HG02610 (cell line): ENCODE measurements around the gene FAM78A.
"Not testable (repeated sequence)": the region's sequence is repeated elsewhere in the genome, so short reads cannot be mapped to it uniquely, and the experiment has no call there.

ENCODE experiments used
- ATAC-seq: cut with Tn5 transposase; IDR thresholded peaks from one replicate; pipeline ENCODE4 v1.9.1; 2021; ENCODE audit warnings: mild to moderate bottlenecking, moderate library complexity; ENCODE audit not compliant: unreplicated experiment

FAM78A gene

DNA sequence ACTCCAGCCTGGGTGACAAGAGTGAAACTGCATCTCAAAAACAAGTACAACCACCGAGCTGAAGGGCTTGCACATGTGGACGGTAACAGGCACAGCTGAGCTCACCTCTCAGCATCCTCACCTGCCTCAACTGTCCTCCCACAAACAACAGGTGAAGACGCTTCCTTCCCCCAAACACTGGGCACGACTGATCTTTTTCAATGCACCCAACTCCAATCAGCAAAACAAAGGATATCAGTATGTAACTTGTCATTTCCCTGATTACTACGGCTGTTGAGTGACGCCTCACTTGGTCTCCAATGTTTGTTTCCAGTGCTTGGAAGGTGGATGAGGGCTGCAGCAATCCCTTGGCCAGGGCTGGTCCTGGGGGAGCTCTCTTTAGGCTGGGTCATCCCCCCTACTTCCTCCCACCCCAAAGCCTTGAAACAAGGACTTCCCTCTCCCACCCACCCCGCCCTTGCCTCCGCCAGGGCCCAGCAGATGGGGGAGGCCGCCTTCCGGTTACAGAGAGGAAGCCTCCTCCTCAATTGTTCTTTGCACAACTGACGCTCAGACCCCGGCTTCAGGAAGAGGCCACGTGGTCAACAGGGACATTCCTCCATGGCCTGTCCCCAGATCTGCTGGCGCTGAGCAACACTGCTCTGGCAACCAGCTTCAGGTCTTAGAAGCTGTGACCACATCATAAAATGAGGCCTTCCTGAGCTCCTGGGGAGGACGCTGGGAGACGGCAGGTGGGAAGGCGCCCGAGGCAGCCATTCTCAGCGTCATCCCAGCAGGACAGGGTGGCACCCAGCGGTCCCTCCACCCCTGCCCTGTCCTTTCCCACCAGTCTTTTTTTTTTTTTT is 5.9 kb downstream of the FAM78A start:
- ATAC-seq = no peak

DNA sequence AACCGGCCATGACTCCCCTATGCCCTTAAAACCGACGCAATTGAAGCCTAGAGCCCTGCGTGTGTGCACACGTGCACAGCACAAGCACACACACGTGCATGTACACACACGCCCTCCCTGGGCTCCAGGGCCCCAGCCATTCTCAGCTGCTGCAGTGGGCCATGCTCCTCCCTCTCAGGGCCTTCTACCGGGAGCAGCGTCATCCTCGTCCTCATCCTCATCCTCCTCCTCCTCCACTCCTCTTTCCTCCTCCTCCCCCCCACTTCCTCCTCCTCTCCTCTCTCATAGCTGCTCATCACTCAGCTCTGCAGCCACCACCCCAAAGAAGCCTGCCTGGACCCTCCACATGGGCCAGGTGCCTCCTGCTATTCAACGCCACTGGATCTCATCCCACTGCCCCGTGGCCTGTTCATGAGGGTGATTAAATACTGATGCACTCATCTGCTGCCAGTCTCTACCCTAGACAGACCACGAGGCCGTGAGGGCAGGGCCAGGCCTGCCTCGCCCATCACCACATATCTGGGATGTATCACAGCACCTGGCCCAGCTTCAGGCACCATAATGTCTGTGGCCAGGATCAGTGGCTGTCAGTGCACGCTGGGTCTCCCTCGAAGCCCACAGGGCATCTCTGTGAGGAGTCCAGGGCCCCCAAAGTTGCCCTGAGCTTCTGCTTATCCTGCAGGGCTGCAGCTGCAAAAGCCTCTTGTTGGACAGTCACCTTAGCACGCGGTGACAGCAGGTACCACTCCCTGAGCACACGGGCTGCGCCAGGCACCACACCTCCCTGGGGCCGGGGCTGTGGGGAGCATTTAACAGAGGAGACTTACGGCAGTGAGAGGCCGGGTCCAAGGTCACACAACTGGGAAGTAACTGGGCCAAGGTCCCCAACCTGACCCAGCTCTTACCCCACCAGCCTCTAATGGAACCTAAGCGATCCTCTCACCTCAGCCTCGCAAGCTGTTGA is 9.8 kb downstream of the FAM78A start:
- ATAC-seq = no peak

DNA sequence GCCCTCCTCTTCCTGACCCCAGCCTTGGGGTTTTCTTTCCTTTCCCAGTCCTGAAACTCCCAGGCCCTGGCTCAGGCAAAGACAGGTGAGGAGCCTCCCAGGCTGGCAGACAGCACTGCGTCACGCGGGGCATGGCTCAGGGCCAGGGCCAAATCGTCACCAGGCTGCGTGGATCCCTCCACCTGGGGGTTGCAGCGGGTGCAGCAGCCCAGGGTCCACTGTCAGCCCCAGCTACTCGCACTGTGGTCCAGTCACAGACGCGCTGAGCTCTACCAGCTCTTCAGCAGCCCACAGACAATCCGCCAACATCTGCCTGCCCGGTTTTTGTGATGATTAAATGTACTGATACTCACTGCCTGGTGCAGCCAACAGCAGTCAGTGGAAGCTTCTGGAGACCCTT is 12.1 kb downstream of the FAM78A start:
- no peak for ATAC-seq

DNA sequence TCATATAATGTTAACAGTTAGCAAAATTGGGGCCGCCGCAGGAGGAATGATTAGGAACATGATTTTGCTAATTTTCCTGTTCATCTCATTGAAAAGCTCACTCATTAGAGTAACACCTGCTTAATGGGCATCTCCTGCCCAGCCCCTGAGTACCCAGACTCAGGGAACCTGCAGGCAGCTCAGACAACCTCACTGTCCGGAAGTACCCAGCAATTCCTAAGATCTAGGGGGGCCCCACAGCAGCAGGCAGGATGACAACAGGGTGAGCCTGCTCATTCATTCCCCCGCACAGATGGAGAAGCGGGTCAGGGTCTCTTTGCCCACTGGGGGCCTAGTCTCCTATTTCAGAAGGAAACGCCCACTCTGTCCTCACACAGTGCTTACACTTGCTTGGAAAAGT is 12.6 kb downstream of the FAM78A start:
- ATAC-seq = no peak

DNA sequence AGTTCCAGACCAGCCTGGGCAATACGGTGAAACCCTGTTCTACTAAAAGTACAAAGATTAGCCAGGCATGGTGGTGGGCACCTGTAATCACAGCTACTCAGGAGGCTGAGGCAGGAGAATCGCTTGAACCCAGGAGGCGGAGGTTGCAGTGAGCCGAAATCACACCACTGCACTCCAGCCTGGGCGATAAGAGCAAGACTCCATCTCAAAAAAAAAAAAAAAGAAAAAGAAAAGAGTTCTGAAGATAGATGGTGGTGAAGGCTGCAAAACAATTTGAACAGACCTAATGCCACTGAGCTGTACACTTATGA is 13.3 kb downstream of the FAM78A start:
- ATAC-seq = not testable (repeated sequence)

DNA sequence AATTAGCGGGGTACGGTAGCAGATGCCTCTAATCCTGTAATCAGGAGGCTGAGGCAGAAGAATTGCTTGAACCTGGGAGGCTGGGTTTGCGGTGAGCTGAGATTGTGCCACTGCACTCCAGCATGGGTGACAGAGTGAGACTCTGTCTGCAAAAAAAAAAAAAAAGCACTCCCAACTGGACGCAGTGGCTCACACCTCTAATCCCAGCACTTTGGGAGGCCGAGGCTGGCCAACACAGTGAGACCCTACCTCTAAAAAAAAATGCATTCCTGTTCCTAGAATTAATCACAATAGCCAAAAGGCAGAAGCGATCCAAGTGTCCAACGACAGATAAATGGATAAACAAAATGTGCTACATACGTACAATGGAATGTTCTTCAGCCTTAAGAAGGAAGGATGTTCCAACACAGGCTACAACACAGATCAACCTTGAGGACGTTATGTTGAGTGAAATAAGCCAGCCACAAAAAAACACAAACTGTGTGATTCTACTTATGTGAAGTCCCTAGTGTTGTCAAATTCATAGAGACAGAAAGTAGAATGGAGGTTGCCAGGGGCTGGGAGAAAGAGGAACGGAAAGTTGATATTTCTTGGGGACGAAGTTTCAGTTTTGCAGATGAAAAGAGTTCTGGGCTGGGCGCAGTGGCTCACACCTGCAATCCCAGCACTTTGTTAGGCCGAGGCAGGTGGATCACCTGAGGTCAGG is 13.8 kb downstream of the FAM78A start:
- peak; percentile 52 for ATAC-seq

DNA sequence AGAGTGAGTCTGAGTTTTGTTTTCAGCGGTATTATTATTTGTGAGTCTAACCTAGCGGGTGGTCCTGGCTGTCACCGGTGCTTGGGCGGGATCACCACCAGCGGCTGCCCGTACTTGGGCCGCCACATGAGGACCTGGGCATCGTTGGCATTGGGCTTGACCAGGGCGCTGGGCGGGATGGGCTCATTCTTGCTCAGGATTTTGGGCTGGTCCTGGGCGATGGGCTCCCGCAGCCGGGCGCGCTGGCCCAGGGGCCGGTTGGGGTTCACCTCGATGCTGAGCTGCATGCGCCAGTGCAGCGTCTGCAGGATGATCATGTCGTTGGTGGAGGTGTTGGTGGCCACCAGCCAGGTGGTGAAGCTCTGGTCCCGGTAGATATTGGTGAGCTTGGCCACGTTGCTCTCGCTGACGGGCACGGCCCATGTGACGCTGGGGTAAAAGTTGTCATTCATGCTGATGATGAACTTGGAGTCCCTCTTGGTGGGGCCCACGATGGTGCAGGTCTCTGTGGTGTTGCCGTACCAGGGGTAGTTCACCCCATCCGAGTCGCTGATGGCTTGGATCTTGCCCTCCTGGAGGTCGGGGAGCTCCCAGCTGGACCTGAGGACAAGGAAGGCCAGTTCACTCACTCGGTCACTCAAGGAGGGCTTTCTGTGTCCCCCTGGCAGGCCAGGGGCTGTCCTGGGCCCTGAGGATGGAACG is 15.4 kb downstream of the FAM78A start:
- no peak for ATAC-seq

DNA sequence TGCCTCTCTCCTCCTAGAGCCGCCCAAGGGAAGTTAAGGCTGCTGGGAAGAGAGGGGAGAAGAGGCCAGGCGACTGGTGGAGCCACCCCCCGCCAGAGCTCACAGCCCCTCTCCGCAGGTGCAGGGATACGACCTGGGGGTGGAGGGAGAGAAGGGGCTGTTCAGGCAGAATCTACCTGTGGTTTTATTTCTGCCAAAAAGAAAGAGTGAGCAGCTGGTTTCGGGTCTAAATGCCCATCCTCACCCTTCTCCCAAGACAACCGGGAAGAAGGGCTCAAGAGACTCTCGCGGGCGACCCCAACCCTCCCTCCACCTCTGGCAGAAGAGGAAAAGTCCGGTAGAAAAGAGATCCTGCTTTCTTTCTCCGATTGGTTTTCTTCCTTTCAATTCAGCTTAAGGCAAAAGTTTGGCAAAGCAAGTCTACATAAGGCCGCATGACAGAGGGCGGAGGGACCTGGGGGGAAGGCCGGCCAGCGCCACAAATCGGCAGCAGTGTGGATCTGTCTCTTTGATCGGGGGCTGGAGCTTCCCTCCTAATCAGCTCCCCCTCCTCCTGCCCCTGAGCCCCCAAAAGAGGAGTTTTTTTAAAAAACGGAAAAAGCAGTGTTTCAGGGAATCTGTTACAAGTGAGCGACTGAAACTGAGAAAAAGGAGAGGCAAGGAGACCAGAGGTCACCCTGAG is 16.3 kb downstream of the FAM78A start:
- ATAC-seq = no peak

DNA sequence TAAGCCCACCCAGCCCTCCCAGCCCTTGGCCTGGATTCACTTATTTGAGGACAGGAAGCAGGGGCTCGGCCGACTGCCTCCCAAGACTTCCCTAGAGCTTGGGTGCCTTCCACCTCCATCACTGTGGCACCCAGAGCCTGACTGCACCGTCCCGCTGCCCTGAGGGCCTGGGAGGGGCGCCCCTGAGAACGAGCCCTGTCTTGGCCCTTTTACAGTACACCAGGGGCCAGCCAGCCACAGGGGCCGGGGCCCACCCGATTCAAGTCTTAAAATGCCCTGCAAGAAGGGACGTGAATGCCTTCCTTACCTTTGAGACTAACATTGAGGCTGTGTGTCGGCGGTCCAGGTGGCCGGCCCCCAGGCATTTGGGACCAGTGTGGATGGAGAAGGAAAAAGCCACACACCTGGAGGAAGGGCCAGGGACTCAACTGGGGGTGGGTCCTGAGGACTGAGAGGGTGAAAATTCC is 16.8 kb downstream of the FAM78A start:
- ATAC-seq = no peak

DNA sequence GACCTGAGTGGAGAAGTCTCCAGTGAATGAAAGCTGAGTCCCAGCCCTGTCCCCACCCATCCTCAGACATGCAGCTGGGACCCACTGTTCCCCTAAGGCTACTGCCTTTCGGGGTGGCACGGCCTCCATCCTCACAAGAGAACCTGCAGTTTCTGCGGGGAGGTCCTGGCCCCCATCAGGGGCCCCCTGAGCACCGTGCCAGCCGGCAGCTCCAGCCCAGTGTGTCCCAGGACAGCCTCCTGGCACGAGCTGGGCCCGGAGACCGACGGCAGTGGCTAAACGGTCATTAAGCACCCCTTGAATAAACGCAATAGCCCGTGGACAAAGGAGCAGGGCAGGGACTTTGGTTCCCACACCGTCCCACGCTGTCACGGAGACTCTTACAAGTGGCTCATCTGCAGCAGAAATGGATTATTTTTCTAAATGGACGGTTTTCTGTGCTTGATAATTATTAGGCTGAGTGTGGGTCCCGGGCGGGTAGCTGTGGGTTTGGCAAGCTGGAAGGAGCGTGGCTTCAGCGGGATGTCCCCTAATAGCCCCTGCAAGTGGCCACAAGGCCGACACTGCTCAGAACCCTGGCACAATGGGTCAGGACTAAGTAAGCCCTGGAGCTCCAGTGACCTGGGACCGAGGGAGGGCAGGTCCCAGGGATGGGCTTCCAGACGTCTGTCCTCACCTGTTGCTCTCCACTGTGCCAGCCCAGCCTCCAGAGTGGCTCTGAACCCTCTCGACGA is 17.4 kb downstream of the FAM78A start:
- no peak for ATAC-seq

DNA sequence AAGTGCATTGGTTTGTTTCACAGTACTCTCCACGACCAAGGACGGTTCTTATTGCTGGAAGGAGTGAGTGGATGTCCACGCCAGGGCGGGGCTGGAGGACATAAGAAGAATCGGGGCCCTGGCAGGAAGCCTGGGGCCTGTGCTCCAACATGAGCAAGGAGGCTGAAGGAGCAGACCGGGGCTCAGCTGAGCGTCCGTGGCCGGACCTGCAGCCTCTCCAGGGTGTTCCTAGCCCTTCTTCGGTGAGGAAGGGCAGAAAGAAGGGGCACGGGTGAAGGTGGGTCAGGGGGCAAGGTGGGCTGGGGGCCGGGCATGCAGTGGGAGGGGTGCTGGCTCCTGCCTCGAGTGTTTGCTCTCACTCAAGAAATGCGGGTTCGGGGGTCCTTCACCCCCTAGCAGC is 18.1 kb downstream of the FAM78A start:
- ATAC-seq = no peak

DNA sequence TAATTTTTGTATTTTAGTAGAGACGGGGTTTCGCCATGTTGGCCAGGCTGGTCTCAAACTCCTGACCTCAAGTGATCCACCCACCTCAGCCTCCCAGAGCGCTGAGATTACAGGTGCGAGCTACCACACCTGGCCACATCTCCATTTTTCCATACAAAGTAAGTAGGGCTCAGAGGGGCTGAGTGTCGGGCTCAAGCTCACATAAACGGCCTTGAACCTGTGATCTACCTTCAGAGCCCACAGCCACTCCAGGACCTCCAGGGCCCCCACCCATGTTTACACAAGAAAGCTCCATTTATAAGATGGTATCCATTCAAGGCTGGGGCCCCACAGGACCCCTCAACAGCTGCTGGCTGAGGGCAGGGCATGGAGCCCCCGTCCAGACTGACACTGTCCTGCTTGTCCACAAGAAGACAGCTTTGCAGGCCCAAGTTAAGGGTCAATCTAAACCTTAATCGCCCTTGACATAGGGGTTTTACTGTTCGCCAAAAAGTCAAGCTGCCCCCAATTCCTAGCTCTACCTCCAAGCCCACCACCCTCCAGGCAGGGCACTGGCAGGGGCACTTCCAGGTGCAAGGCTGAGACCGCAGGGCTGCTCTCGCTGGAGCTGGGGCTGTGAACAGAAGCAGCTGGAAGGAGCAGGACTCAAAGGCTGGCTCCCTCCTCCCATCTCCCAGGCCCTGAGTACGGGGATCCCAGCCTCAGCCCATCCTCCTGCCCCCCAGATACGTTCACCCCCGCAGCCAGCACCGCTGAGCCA is 18.9 kb downstream of the FAM78A start:
- ATAC-seq = no peak

DNA sequence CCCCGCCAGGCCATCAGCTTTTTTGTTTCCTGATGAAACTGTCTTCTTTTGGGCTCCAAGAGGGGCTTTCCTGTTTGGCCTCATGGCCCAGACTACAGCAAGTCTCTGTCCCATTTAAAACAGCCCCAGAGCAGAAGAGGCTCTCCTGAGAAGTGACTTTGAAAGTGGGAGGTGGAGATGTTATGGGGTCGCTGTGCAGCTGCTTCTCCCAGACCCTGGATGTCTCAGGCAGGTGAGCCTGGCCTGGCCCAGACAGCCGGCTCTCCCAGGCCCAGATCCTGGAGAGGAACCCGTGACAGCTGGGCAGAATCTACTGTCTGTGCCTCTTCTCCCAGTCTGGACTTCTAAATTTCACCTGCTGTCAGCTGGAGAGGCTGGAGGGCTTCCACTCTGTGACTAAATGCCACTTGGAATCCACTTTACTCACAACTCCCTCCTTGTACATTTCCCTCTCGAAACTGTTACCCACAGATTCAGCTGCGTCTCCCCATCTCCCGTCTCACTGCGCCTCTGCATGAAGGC is 20.6 kb downstream of the FAM78A start:
- no peak for ATAC-seq

DNA sequence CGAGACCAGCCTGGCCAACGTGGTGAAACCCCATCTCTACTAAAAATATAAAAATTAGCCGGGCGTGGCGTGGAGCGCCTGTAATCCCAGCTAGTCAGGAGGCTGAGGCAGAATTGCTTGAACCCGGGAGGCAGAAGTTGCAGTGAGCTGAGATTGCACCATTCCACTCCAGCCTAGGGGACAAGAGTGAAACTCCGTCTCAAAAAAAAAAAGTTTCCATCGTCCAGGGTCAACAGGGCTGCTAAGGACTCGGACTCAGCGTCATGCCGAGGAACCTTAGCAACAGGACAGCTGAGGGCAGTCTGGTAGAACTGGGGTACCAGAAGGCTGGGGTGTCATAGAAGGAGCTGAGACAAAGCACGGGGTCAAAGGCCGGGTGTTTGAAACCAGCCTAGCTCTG is 21.7 kb downstream of the FAM78A start:
- no peak for ATAC-seq

DNA sequence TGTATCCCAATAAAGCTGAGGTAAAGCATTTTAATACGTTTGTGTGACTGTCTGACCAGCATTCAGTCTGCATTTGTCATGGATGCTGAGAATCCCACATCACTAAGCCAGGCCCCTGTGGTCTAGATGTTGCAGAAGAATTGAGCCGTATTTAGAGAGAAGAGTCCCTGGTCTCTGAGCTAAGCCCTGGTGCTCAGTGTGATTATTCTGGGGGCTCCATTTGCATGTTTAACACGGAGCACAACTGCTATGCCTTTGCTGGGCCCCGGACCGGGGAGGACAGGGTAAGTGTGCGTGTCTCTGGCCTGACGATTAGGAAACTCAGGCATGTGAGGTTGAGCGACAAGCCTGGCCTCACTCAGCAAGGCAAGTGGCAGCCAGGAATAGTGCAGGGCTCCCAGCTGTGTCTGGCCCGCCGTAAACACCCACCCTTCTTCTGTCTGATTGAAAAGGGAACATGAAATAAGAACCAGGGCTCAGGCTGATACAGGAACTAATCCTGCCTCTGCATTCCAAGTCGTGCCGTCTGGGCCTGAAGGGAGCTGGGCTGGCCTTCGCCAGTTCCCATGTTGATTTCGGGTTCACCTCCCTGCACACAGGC is 22.3 kb downstream of the FAM78A start:
- no peak for ATAC-seq

DNA sequence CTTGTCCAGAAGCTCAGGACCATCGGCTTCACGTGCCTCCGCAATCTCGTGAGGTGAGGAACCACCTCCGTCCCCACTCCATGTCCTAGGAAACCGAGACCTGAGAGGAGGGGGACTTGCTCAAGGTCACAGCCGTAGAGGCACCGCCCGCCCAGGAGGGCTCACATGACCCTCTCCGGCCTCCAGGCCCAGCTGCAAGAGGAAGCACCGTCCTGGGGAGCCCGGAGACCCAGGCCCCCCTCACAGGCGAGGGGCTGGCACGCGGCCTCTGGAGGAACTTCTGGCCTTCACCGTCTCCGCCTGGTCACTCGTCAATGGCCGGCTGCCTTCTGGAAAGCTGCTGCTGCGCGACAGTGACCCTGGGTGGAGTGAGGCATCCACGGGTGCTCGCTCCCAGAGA is 24.2 kb downstream of the FAM78A start:
- no peak for ATAC-seq

DNA sequence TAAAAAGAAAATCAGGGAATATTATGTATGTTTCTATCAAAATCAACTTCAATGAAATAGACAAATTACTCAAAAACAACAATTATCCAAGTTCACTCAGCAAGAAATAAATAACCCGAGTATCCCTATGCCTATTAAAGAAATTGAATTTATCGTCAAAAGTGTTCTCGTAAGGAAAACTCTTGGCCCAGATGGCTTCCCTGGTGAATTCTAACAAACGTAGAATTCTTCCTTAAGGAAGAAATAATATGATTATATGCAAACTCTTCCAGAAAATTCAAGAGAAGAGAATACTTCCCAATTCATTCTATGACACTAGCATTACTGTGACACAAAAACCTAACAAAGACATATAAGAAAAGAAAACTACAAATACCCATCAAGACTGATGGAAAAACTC is 29.7 kb downstream of the FAM78A start:
- ATAC-seq = no peak

DNA sequence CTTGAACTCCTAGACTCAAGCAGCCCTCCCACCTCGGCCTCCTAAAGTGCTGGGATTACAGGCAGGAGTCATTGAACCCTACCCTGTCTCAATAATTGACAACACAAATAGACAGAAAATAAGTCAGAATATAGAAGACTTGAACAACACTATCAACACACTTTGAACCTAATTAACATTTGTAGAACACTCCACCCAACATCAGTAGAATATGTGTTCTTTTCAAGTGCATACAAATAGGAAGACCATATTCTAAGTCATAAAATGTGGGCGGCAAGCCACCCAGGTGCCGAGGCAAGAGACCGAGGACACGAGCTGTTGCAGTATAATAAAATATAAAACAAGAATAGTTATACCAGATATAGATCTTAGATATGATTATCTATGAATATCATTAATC is 32.0 kb downstream of the FAM78A start:
- not testable (repeated sequence) for ATAC-seq
